Psoas muscle (tissue), 8 donors: ENCODE measurements around the gene GID8. TPM values are rescaled to one million over a fixed set of nuclear protein-coding genes. Genes with fewer than 3 reads are reported as not detected.

Source experiments
- ATAC-seq, 4 donors: fragments of 200-7000 bp; cut with Tn5 transposase; one replicate each; pipeline ENCODE4 v1.9.1; 2020; ENCODE audit warnings: moderate library complexity in 3 of 4, mild to moderate bottlenecking in 2 of 4
- DNase-seq, 2 donors: peaks; one replicate each; pipeline ENCODE4 v3.0.0-alpha.2; 2020
- H3K27ac ChIP-seq: fragments of 200-600 bp; one replicate; pipeline ENCODE4 v1.8.0; 2022
- H3K27me3 ChIP-seq, 3 donors: fragments of 200-600 bp in 1 of 3; one replicate each; pipeline versions ENCODE4 v1.6.1 to v1.8.0; 2013 to 2022; ENCODE audit warnings: low read length in 2 of 3, mild to moderate bottlenecking in 2 of 3, moderate library complexity in 1 of 3; ENCODE audit not compliant: insufficient read depth in 3 of 3
- H3K36me3 ChIP-seq, 2 donors: fragments of 200-600 bp in 1 of 2; one replicate each; pipeline versions ENCODE4 v1.6.1 to v1.8.0; 2013 to 2022; ENCODE audit warnings: low read depth in 1 of 2, mild to moderate bottlenecking in 1 of 2, moderate library complexity in 1 of 2; ENCODE audit not compliant: insufficient read depth in 1 of 2
- H3K4me1 ChIP-seq: fragments of 200-600 bp; one replicate; pipeline ENCODE4 v1.8.0; 2022
- H3K4me3 ChIP-seq: fragments of 200-600 bp; one replicate; pipeline ENCODE4 v1.8.0; 2022; ENCODE audit warnings: mild to moderate bottlenecking
- H3K9me3 ChIP-seq: fragments of 200-600 bp; one replicate; pipeline ENCODE4 v1.8.0; 2022
- WGBS, 3 donors: extraction: QIAGEN DNeasy Blood & Tissue Kit; methylation state at CpG; one replicate each; pipeline versions ENCODE4 v1.1.6 to v1.1.7; 2013; 5-methylcytosine and 5-hydroxymethylcytosine counted together
- intact Hi-C, 2 donors: fragments of 100-400 bp; cut with DNase I; formaldehyde crosslinking; loops; one replicate each; pipeline versions ENCODE4 v1.11.0 to v1.14.2; 2022
- polyA plus RNA-seq, 3 donors: library from polyadenylated mRNA; stranded (reverse); fragments of 200-250 nt; gene quantifications; one replicate each; pipeline ENCODE4 v1.2.3, GENCODE V29; 2013
- total RNA-seq, 4 donors: library from RNA; stranded (reverse); fragmentation: NEBNext Ultra II Directional in 2 of 4; extraction: Animal tissue kit (Norgen Biotek cat#: 25700) in 2 of 4; gene quantifications; one replicate each; pipeline versions ENCODE4 v1.2.1 to v1.2.4, GENCODE V29; 2021 to 2023
- TF ChIP-seq, protein P1 (sequence below): fragments of 200-600 bp; IDR thresholded peaks from one replicate; pipeline ENCODE4 v1.8.0; 2022; ENCODE audit warnings: antibody characterized with exemption
- donor health status: healthy with polysubstance abuse.
- donor health status: DM: no; HTN: no; CAD: no; lungs with moderate emphysema.
- donor health status: Bipolar disorder and iron deficiency.
- donor health status: healthy.
- donor health status: DM: yes; HTN: yes; CAD: no.
- donor health status: DM: no; HTN: no; CAD: no.
- donor health status: DM: no; HTN: no; CAD: no.
- donor health status: DM: yes; HTN: yes; CAD: no.

GID8 gene
- total and polyA plus RNA-seq, 7 donors: 7.3 to 15.9 (median 14.2) TPM

DNA sequence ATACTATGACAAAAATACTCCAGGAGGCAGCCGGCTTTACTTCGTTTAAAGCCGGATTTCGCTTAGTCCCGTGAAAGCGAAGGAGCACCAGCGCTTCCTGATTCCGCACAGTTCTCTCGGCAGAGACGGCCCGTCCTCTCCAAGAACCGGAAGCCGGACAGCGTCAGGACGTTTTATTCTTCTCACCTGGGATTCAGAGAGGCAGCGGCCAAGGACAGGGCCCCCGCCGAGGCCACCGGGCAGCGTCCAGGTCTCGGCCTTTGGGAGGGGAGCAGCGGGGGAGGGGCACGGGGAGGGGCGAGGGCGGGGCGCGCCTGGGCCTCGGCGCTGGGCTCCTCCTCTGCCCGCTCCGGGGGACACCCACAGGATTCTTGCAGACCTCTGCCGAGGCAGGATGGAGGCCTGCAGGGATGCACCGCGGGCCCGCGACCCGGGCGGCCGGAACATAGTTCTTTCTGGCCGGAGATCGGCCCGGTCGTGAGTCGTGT lies 8.9 kb upstream of the GID8 start:
- DNase-seq (peak; percentile 67 to 76), ATAC-seq (no peak)
- Histone ChIP-seq H3K9me3 (no peaks in the 10 kb centered on the region), H3K27ac (peak overlapping the region; percentile 73), H3K36me3 (peaks cover 0 to 9% of the 10 kb centered on the region in 2 donors), H3K27me3 (no peaks in the 10 kb centered on the region), H3K4me1 (peaks cover 54% of the 10 kb centered on the region), H3K4me3 (peak overlapping the region; percentile 61)
- TF ChIP-seq, protein P1, sequence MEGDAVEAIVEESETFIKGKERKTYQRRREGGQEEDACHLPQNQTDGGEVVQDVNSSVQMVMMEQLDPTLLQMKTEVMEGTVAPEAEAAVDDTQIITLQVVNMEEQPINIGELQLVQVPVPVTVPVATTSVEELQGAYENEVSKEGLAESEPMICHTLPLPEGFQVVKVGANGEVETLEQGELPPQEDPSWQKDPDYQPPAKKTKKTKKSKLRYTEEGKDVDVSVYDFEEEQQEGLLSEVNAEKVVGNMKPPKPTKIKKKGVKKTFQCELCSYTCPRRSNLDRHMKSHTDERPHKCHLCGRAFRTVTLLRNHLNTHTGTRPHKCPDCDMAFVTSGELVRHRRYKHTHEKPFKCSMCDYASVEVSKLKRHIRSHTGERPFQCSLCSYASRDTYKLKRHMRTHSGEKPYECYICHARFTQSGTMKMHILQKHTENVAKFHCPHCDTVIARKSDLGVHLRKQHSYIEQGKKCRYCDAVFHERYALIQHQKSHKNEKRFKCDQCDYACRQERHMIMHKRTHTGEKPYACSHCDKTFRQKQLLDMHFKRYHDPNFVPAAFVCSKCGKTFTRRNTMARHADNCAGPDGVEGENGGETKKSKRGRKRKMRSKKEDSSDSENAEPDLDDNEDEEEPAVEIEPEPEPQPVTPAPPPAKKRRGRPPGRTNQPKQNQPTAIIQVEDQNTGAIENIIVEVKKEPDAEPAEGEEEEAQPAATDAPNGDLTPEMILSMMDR: no peak
- intact Hi-C loops: no loop called here
- 14 to 28% (median 25%) methylated on average over 37 to 44 of the region's 44 CpGs for WGBS, 3 donors

DNA sequence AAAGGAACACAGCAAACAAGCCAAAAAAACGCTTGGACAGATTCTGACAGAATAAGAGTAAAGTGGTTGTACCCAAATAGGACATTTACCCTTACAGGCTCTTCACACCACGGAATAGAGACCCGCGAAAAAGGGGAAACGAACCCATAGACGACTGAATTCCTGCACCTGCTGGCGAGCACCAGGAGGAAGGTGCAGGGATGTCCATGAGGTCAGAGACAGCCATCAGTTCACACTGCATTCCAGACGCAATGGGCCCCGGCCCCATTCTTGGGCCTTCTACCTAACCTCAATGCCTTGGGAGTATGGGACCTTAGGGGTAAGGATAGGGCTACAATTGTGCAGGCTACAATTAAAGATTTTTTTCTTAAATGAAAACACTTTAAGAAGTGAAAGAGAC lies 6.5 kb upstream of the GID8 start:
- H3K9me3 ChIP-seq: no peaks in the 10 kb centered on the region
- no peak for ATAC-seq
- H3K27ac ChIP-seq: no peak overlapping the region
- H3K36me3 ChIP-seq: peaks cover 0 to 24% of the 10 kb centered on the region in 2 donors
- peaks cover 59% of the 10 kb centered on the region for H3K4me1 ChIP-seq
- DNase-seq: no peak
- no peak overlapping the region for H3K4me3 ChIP-seq
- intact Hi-C loops: loop anchor here in 1 of 2 donors (10.0 kb wide), 1 partner anchor 127 kb away; the partner anchor contains the start of gene OGFR
- TF ChIP-seq, protein P1: no peak
- H3K27me3 ChIP-seq: no peaks in the 10 kb centered on the region
- WGBS, 3 donors: 77 to 87% (median 83%) methylated on average over 9 of the region's 9 CpGs

DNA sequence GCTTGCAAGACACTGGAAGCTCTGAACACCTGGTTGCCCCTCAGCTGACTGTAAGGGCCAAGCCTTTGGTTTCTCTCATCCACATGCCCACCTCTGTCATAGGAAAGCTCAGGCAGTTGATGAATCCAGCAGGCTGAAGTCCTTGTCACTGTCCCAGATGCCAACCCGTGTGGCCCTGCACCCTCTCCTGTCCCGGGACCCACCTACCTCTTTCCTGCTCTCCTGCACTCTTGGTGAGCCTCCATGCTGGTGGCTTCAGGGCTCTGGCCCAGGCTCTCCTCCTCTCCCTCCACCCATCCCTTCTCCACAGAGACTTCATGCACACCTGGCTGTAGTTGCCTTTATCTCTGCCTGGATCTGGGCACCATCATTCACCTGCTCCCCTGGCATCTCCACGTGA lies 4.0 kb upstream of the GID8 start:
- WGBS, 3 donors: 49 to 71% (median 71%) methylated on average over 3 of the region's 3 CpGs
- ATAC-seq (no peak), DNase-seq (no peak)
- peaks cover 0 to 24% of the 10 kb centered on the region in 2 donors for H3K36me3 ChIP-seq
- no peak overlapping the region for H3K4me3 ChIP-seq
- no peaks in the 10 kb centered on the region for H3K9me3 ChIP-seq
- no peak overlapping the region for H3K27ac ChIP-seq
- H3K4me1 ChIP-seq: peaks cover 46% of the 10 kb centered on the region
- TF ChIP-seq, protein P1: no peak
- no peaks in the 10 kb centered on the region for H3K27me3 ChIP-seq
- intact Hi-C loops: loop anchor here in 1 of 2 donors (10.0 kb wide), 1 partner anchor 129 kb away; the partner anchor contains the start of gene OGFR

DNA sequence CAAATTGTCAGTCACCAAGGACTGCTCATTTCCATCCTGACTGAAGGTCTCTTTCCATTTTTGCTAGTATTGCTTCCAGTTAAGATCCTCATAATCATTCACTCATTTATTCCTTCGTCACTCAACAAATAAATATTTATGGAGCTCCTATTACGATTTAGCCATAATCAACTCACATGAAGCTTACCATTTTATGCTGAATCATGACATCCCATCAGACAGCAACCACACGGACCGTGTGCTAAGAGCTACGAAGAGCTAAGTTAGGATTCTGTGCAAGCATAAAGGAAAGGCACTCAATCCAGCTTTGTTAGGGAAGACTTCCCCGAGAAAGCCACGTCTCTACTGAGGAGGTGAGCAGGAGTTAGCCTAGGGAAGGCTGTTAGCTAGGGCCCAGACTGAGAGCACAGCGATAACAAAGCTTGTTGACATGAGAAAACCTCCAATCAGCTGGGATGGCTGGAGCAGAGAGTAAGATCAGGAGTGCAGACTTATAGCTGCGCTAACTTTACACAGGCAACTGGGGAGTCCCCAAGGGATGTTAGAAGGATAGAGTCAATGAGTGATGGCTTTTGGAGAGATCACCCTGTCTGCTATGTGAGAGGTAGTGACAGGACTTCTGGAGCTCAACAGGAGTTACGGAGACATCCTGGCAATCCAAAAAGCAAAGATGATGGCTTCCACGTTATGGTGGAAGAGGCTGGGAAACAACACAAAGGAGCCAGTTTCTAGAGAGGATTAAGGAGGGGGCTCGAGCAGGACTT lies 2.6 kb upstream of the GID8 start:
- DNase-seq (no peak), ATAC-seq (no peak)
- Histone ChIP-seq H3K4me3 (peak overlapping the region; percentile 93), H3K27me3 (no peaks in the 10 kb centered on the region), H3K9me3 (no peaks in the 10 kb centered on the region), H3K36me3 (peaks cover 0 to 24% of the 10 kb centered on the region in 2 donors), H3K27ac (no peak overlapping the region), H3K4me1 (peaks cover 51% of the 10 kb centered on the region)
- TF ChIP-seq, protein P1: no peak
- intact Hi-C loops: loop anchor here (5.0 to 10.0 kb wide), 2 partner anchors 33 to 131 kb away; partner anchors contain the start of gene OGFR (in 1 of the 2)
- 82 to 84% (median 83%) methylated on average over 12 of the region's 12 CpGs for WGBS, 3 donors
